ENCODE data around the gene ACOT12. TPM values are rescaled to one million over a fixed set of nuclear protein-coding genes. Genes with fewer than 3 reads are reported as not detected.

ACOT12 gene
- polyA plus RNA-seq, 1 donor (not counting 4 experiments of a cell fraction or from before 2014, with no cell fraction given), result not detected

DNA sequence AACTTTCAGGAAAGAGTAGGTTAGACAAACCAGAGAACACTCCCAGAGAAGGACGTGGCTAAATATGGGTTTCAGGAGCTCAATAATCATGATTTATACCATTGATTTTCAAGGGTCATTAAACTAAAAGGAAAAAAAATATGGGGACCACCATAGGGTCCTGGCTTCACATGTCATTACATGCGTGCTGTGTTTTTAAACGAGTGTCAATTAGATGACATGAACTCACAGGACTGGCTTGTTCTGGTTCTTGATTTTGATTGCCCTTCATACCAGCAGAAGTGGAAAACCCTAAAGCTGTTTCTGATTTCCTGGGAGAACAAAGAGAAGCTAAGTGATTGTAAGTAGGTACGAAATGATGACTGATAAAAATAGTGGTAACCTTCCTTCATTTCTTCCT, 5.8 kb downstream of the ACOT12 start:
- no peak for TF ChIP-seq EZH2 (IDR thresholded peaks at IDR 0.05; ENCODE audit: low read length)
- TF ChIP-seq, protein P1, sequence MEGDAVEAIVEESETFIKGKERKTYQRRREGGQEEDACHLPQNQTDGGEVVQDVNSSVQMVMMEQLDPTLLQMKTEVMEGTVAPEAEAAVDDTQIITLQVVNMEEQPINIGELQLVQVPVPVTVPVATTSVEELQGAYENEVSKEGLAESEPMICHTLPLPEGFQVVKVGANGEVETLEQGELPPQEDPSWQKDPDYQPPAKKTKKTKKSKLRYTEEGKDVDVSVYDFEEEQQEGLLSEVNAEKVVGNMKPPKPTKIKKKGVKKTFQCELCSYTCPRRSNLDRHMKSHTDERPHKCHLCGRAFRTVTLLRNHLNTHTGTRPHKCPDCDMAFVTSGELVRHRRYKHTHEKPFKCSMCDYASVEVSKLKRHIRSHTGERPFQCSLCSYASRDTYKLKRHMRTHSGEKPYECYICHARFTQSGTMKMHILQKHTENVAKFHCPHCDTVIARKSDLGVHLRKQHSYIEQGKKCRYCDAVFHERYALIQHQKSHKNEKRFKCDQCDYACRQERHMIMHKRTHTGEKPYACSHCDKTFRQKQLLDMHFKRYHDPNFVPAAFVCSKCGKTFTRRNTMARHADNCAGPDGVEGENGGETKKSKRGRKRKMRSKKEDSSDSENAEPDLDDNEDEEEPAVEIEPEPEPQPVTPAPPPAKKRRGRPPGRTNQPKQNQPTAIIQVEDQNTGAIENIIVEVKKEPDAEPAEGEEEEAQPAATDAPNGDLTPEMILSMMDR (optimal IDR thresholded peaks at IDR 0.05 in 1 of 3, IDR thresholded peaks at IDR 0.05 in 1 of 3, conservative IDR thresholded peaks at IDR 0.05 in 1 of 3; ENCODE audit: extremely low read depth in 1 of 3, insufficient read depth in 2 of 3, low read length in 3 of 3), result no peak
- no peaks in the 10 kb centered on the region for H4K20me1 ChIP-seq (ENCODE audit: control insufficient read depth, extremely low read depth, insufficient read depth, low read length)
- no peaks in the 10 kb centered on the region for H3K4me1 ChIP-seq (ENCODE audit: control insufficient read depth, extremely low read depth, insufficient read depth, low read length)
- no peaks in the 10 kb centered on the region for H3K9me3 ChIP-seq (ENCODE audit: control insufficient read depth, low read depth, low read length)
- H3K4me2 ChIP-seq (ENCODE audit: control insufficient read depth, extremely low read depth, insufficient read depth, low read depth, low read length), result no peak overlapping the region
- no peaks in the 10 kb centered on the region for H3K9me1 ChIP-seq (ENCODE audit: control insufficient read depth, extremely low read depth, insufficient read depth, low read length)
- dilution Hi-C loops (cut with MboI; ENCODE audit: extremely low pct_ligation_motif_present, low sequenced_read_pairs), result no loop called here
- no peak overlapping the region for H3K9ac ChIP-seq (ENCODE audit: control insufficient read depth, extremely low read depth, insufficient read depth, low read length)
- no peaks in the 10 kb centered on the region for H3K27me3 ChIP-seq (ENCODE audit: control insufficient read depth, extremely low read depth, insufficient read depth, low read length)
- no peak overlapping the region for H3K4me3 ChIP-seq (ENCODE audit: control insufficient read depth in 2 of 3, extremely low read depth in 1 of 3, insufficient read depth in 2 of 3, low read depth in 1 of 3, low read length in 3 of 3)
- no peaks in the 10 kb centered on the region for H3K36me3 ChIP-seq (ENCODE audit: control insufficient read depth in 2 of 2, extremely low read depth in 1 of 2, insufficient read depth in 2 of 2, low read length in 2 of 2)
- no peak for FAIRE-seq
- no peak overlapping the region for H3K27ac ChIP-seq (ENCODE audit: control insufficient read depth, insufficient read depth, low read length)
- H2AFZ ChIP-seq (ENCODE audit: control insufficient read depth, low read length), result no peak overlapping the region
- DNase-seq (ENCODE audit: low read depth, low spot score), result no peak
- no peaks in the 10 kb centered on the region for H3K79me2 ChIP-seq (ENCODE audit: control insufficient read depth, insufficient read depth, low read length)

DNA sequence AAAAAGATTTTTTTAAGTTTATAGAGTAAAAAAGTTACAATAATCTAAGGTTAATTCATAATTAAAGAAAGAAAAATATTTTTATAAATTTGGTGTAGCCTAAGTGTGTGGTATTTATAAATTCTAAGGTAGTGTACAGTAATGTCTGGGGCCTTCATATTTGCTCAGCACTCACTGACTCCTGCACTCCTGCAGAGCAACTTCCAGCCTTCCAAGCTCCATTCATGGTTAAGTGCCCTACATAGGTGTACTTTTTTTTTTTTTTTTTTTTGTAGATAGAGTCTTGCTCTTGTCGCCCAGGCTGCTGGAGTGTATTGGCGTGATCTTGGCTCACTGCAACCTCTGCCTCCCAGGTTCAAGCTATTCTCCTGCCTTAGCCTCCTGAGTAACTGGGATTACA, 10.1 kb downstream of the ACOT12 start:
- no peak overlapping the region for H2AFZ ChIP-seq (ENCODE audit: control insufficient read depth, low read length)
- H3K4me3 ChIP-seq (ENCODE audit: control insufficient read depth in 2 of 3, extremely low read depth in 1 of 3, insufficient read depth in 2 of 3, low read depth in 1 of 3, low read length in 3 of 3), result no peak overlapping the region
- no peak overlapping the region for H3K9ac ChIP-seq (ENCODE audit: control insufficient read depth, extremely low read depth, insufficient read depth, low read length)
- no peaks in the 10 kb centered on the region for H4K20me1 ChIP-seq (ENCODE audit: control insufficient read depth, extremely low read depth, insufficient read depth, low read length)
- H3K4me2 ChIP-seq (ENCODE audit: control insufficient read depth, extremely low read depth, insufficient read depth, low read depth, low read length), result no peak overlapping the region
- no peaks in the 10 kb centered on the region for H3K9me3 ChIP-seq (ENCODE audit: control insufficient read depth, low read depth, low read length)
- DNase-seq (ENCODE audit: low read depth, low spot score) (no peak), FAIRE-seq (no peak)
- no peak for TF ChIP-seq EZH2 (IDR thresholded peaks at IDR 0.05; ENCODE audit: low read length)
- TF ChIP-seq, protein P1 (optimal IDR thresholded peaks at IDR 0.05 in 1 of 3, IDR thresholded peaks at IDR 0.05 in 1 of 3, conservative IDR thresholded peaks at IDR 0.05 in 1 of 3; ENCODE audit: extremely low read depth in 1 of 3, insufficient read depth in 2 of 3, low read length in 3 of 3), result no peak
- H3K9me1 ChIP-seq (ENCODE audit: control insufficient read depth, extremely low read depth, insufficient read depth, low read length), result no peaks in the 10 kb centered on the region
- no peaks in the 10 kb centered on the region for H3K4me1 ChIP-seq (ENCODE audit: control insufficient read depth, extremely low read depth, insufficient read depth, low read length)
- dilution Hi-C loops (cut with MboI; ENCODE audit: extremely low pct_ligation_motif_present, low sequenced_read_pairs), result no loop called here
- no peaks in the 10 kb centered on the region for H3K79me2 ChIP-seq (ENCODE audit: control insufficient read depth, insufficient read depth, low read length)
- no peaks in the 10 kb centered on the region for H3K27me3 ChIP-seq (ENCODE audit: control insufficient read depth, extremely low read depth, insufficient read depth, low read length)
- no peak overlapping the region for H3K27ac ChIP-seq (ENCODE audit: control insufficient read depth, insufficient read depth, low read length)
- no peaks in the 10 kb centered on the region for H3K36me3 ChIP-seq (ENCODE audit: control insufficient read depth in 2 of 2, extremely low read depth in 1 of 2, insufficient read depth in 2 of 2, low read length in 2 of 2)

Measured in keratinocyte (primary cell).